WTC11 (cell line): ENCODE results near the gene BRME1. TPM values are rescaled to one million over a fixed set of nuclear protein-coding genes. Genes with fewer than 3 reads are reported as not detected.

Experiments used
- ATAC-seq: fragments of 200-7000 bp; cut with Tn5 transposase; 2 replicates; pipeline ENCODE4 v1.10.0; 2021; ENCODE audit warnings: mild to moderate bottlenecking, moderate library complexity
- CTCF ChIA-PET: fragments of 300-600 bp; sonication (Branson Sonifier 250); formaldehyde crosslinking; loops from one replicate; lab custom pipeline; 2021; ENCODE audit warnings: antibody characterized with exemption; lab: Charles Lee
- POLR2A ChIA-PET: fragments of 350-600 bp; sonication (Branson Sonifier 250); formaldehyde crosslinking; loops from one replicate; lab custom pipeline; 2021; ENCODE audit warnings: antibody characterized with exemption; lab: Charles Lee
- DNase-seq: peaks from one replicate; pipeline ENCODE4 v3.0.0; 2021; ENCODE audit warnings: low spot score
- H3K27ac Mint-ChIP-seq: 2 replicates; pipeline ENCODE4 v1.8.0; 2021; ENCODE audit warnings: mixed read lengths
- H3K27me3 Mint-ChIP-seq: 2 replicates; pipeline ENCODE4 v1.8.0; 2021; ENCODE audit warnings: low read depth, mild to moderate bottlenecking, moderate library complexity, mixed read lengths
- H3K36me3 Mint-ChIP-seq: 2 replicates; pipeline ENCODE4 v1.8.0; 2021; ENCODE audit warnings: mixed read lengths
- H3K4me1 Mint-ChIP-seq: 2 replicates; pipeline ENCODE4 v1.8.0; 2022; ENCODE audit warnings: mixed read lengths
- H3K4me3 Mint-ChIP-seq: 2 replicates; pipeline ENCODE4 v1.8.0; 2021; ENCODE audit warnings: mild to moderate bottlenecking, moderate library complexity, mixed read lengths
- H3K9me3 Mint-ChIP-seq: 2 replicates; pipeline ENCODE4 v1.8.0; 2021; ENCODE audit warnings: mixed read lengths
- ATF1 ChIP-seq: sonication (generic); formaldehyde crosslinking; IDR thresholded peaks from 2 replicates; pipeline ENCODE4 v1.8.1; 2023; ENCODE audit warnings: mild to moderate bottlenecking, moderate library complexity, missing genetic modification reagents
- CBFB ChIP-seq: sonication (generic); formaldehyde crosslinking; IDR thresholded peaks from 2 replicates; pipeline ENCODE4 v1.8.1; 2022; ENCODE audit warnings: mild to moderate bottlenecking, low read depth, missing genetic modification reagents
- CREB1 ChIP-seq: sonication (generic); formaldehyde crosslinking; IDR thresholded peaks from 2 replicates; pipeline ENCODE4 v1.8.0; 2023; ENCODE audit warnings: mild to moderate bottlenecking, missing genetic modification reagents
- GABPB1 ChIP-seq: sonication (generic); formaldehyde crosslinking; IDR thresholded peaks from 2 replicates; pipeline ENCODE4 v1.8.1; 2023; ENCODE audit warnings: mild to moderate bottlenecking, missing genetic modification reagents
- JAZF1 ChIP-seq: fragments of 250-450 bp; sonication (Bioruptor Pico); IDR thresholded peaks from 2 replicates; pipeline ENCODE4 v1.9.0; 2021; ENCODE audit warnings: moderate library complexity, mild to moderate bottlenecking, inconsistent platforms
- JUN ChIP-seq: sonication (generic); formaldehyde crosslinking; IDR thresholded peaks from 2 replicates; pipeline ENCODE4 v1.8.0; 2023; ENCODE audit warnings: mild to moderate bottlenecking, missing genetic modification reagents
- NFYB ChIP-seq: sonication (generic); formaldehyde crosslinking; conservative IDR thresholded peaks from 2 replicates; pipeline ENCODE4 v1.8.0; 2022; ENCODE audit warnings: low read depth, missing genetic modification reagents
- OVOL2 ChIP-seq: fragments of 250-450 bp; sonication (Bioruptor Pico); IDR thresholded peaks from 2 replicates; pipeline ENCODE4 v1.9.0; 2021; ENCODE audit warnings: mild to moderate bottlenecking, borderline replicate concordance
- SP1 ChIP-seq: sonication (generic); formaldehyde crosslinking; conservative IDR thresholded peaks from 2 replicates; pipeline ENCODE4 v1.8.1; 2022; ENCODE audit warnings: missing genetic modification reagents
- TEAD1 ChIP-seq: sonication (generic); formaldehyde crosslinking; IDR thresholded peaks from 2 replicates; pipeline ENCODE4 v1.8.0; 2022; ENCODE audit warnings: mild to moderate bottlenecking, missing genetic modification reagents
- ZBTB21 ChIP-seq: sonication (generic); formaldehyde crosslinking; IDR thresholded peaks from 2 replicates; pipeline ENCODE4 v1.8.1; 2023; ENCODE audit warnings: mild to moderate bottlenecking, missing genetic modification reagents, borderline replicate concordance
- ZNF396 ChIP-seq: fragments of 250-450 bp; sonication (Bioruptor Pico); IDR thresholded peaks from 2 replicates; pipeline ENCODE4 v1.8.0; 2021; ENCODE audit warnings: mild to moderate bottlenecking, moderate library complexity, borderline replicate concordance
- ZNF423 ChIP-seq: fragments of 250-450 bp; sonication (Bioruptor Pico); IDR thresholded peaks from 2 replicates; pipeline ENCODE4 v2.1.2; 2022; ENCODE audit warnings: mild to moderate bottlenecking, moderate library complexity
- ZNF671 ChIP-seq: fragments of 250-450 bp; sonication (Bioruptor Pico); IDR thresholded peaks from 2 replicates; pipeline ENCODE4 v1.8.0; 2021; ENCODE audit warnings: mild to moderate bottlenecking
- total RNA-seq: library from RNA; stranded (reverse); gene quantifications from 3 replicates; pipeline ENCODE4 v1.2.3, GENCODE V29; 2021
- TF ChIP-seq, protein P1 (sequence below): sonication (generic); formaldehyde crosslinking; IDR thresholded peaks from 2 replicates; pipeline ENCODE4 v1.8.1; 2023; ENCODE audit warnings: mild to moderate bottlenecking, missing genetic modification reagents, borderline replicate concordance
- TF ChIP-seq, protein P2 (sequence below): fragments of 250-450 bp; sonication (Bioruptor Pico); IDR thresholded peaks from 2 replicates; pipeline ENCODE4 v2.1.2; 2022; ENCODE audit warnings: mild to moderate bottlenecking, moderate library complexity
- TF ChIP-seq, protein P3 (sequence below): sonication (generic); formaldehyde crosslinking; IDR thresholded peaks from 2 replicates; pipeline ENCODE4 v1.8.1; 2023; ENCODE audit warnings: mild to moderate bottlenecking, missing genetic modification reagents
- TF ChIP-seq, protein P4 (sequence below): fragments of 250-450 bp; sonication (Bioruptor Pico); IDR thresholded peaks from 2 replicates; pipeline ENCODE4 v1.8.0; 2021; ENCODE audit warnings: mild to moderate bottlenecking
- TF ChIP-seq, protein P5 (sequence below): sonication (generic); formaldehyde crosslinking; IDR thresholded peaks from 2 replicates; pipeline ENCODE4 v1.8.0; 2023; ENCODE audit warnings: missing genetic modification reagents
- TF ChIP-seq, protein P6 (sequence below): fragments of 250-450 bp; sonication (Bioruptor Pico); IDR thresholded peaks from 2 replicates; pipeline ENCODE4 v1.9.0; 2021; ENCODE audit warnings: mild to moderate bottlenecking

Gene BRME1
- total RNA-seq, 1 experiment from 2014 or later: 5.0 TPM

DNA sequence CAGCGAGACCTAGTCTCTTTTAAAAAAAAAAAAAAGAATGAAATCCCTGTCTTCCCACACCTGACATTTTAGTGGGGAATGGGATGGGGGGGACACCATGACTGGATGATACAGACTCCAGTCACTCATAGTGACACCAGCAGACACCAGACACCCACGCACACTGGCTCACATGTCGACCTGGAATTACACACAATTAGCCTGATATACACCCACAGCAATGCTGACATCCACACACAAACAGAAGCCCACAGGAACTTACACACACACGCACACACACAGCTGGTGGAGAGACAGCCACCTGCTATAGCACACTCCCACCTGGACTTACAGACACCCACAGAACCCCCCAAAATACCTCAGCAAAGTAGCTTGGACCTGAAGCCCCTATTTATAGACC, 37.3 kb downstream of the BRME1 start:
- POLR2A ChIA-PET: no interaction called here
- Mint-ChIP-seq H3K27me3 (peaks cover 90% of the 10 kb centered on the region), H3K27ac (no peak overlapping the region), H3K4me3 (no peak overlapping the region), H3K9me3 (no peaks in the 10 kb centered on the region), H3K36me3 (no peaks in the 10 kb centered on the region), H3K4me1 (peaks cover 10% of the 10 kb centered on the region)
- ATAC-seq (no peak), DNase-seq (no peak)
- TF ChIP-seq, protein P1, sequence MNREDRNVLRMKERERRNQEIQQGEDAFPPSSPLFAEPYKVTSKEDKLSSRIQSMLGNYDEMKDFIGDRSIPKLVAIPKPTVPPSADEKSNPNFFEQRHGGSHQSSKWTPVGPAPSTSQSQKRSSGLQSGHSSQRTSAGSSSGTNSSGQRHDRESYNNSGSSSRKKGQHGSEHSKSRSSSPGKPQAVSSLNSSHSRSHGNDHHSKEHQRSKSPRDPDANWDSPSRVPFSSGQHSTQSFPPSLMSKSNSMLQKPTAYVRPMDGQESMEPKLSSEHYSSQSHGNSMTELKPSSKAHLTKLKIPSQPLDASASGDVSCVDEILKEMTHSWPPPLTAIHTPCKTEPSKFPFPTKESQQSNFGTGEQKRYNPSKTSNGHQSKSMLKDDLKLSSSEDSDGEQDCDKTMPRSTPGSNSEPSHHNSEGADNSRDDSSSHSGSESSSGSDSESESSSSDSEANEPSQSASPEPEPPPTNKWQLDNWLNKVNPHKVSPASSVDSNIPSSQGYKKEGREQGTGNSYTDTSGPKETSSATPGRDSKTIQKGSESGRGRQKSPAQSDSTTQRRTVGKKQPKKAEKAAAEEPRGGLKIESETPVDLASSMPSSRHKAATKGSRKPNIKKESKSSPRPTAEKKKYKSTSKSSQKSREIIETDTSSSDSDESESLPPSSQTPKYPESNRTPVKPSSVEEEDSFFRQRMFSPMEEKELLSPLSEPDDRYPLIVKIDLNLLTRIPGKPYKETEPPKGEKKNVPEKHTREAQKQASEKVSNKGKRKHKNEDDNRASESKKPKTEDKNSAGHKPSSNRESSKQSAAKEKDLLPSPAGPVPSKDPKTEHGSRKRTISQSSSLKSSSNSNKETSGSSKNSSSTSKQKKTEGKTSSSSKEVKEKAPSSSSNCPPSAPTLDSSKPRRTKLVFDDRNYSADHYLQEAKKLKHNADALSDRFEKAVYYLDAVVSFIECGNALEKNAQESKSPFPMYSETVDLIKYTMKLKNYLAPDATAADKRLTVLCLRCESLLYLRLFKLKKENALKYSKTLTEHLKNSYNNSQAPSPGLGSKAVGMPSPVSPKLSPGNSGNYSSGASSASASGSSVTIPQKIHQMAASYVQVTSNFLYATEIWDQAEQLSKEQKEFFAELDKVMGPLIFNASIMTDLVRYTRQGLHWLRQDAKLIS: no peak
- TF ChIP-seq, protein P2, sequence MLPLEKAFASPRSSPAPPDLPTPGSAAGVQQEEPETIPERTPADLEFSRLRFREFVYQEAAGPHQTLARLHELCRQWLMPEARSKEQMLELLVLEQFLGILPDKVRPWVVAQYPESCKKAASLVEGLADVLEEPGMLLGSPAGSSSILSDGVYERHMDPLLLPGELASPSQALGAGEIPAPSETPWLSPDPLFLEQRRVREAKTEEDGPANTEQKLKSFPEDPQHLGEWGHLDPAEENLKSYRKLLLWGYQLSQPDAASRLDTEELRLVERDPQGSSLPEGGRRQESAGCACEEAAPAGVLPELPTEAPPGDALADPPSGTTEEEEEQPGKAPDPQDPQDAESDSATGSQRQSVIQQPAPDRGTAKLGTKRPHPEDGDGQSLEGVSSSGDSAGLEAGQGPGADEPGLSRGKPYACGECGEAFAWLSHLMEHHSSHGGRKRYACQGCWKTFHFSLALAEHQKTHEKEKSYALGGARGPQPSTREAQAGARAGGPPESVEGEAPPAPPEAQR (CRISPR knock-in tag): no peak
- TF ChIP-seq JAZF1 (CRISPR knock-in tag) (no peak), ZNF423 (CRISPR knock-in tag) (no peak), JUN (no peak), NFYB (CRISPR knock-in tag) (no peak), GABPB1 (CRISPR knock-in tag) (no peak), ZBTB21 (CRISPR knock-in tag) (no peak), CREB1 (CRISPR knock-in tag) (no peak), ATF1 (no peak), CBFB (no peak), ZNF396 (CRISPR knock-in tag) (no peak), TEAD1 (CRISPR knock-in tag) (no peak), ZNF671 (no peak), OVOL2 (CRISPR knock-in tag) (no peak), SP1 (CRISPR knock-in tag) (no peak)
- TF ChIP-seq, protein P3, sequence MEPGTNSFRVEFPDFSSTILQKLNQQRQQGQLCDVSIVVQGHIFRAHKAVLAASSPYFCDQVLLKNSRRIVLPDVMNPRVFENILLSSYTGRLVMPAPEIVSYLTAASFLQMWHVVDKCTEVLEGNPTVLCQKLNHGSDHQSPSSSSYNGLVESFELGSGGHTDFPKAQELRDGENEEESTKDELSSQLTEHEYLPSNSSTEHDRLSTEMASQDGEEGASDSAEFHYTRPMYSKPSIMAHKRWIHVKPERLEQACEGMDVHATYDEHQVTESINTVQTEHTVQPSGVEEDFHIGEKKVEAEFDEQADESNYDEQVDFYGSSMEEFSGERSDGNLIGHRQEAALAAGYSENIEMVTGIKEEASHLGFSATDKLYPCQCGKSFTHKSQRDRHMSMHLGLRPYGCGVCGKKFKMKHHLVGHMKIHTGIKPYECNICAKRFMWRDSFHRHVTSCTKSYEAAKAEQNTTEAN (CRISPR knock-in tag): no peak
- TF ChIP-seq, protein P4, sequence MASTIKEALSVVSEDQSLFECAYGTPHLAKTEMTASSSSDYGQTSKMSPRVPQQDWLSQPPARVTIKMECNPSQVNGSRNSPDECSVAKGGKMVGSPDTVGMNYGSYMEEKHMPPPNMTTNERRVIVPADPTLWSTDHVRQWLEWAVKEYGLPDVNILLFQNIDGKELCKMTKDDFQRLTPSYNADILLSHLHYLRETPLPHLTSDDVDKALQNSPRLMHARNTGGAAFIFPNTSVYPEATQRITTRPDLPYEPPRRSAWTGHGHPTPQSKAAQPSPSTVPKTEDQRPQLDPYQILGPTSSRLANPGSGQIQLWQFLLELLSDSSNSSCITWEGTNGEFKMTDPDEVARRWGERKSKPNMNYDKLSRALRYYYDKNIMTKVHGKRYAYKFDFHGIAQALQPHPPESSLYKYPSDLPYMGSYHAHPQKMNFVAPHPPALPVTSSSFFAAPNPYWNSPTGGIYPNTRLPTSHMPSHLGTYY (CRISPR knock-in tag): no peak
- TF ChIP-seq, protein P5, sequence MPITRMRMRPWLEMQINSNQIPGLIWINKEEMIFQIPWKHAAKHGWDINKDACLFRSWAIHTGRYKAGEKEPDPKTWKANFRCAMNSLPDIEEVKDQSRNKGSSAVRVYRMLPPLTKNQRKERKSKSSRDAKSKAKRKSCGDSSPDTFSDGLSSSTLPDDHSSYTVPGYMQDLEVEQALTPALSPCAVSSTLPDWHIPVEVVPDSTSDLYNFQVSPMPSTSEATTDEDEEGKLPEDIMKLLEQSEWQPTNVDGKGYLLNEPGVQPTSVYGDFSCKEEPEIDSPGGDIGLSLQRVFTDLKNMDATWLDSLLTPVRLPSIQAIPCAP (CRISPR knock-in tag): no peak
- TF ChIP-seq, protein P6, sequence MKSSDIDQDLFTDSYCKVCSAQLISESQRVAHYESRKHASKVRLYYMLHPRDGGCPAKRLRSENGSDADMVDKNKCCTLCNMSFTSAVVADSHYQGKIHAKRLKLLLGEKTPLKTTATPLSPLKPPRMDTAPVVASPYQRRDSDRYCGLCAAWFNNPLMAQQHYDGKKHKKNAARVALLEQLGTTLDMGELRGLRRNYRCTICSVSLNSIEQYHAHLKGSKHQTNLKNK (CRISPR knock-in tag): no peak
- CTCF ChIA-PET: no interaction called here
